ENCODE results near the gene RNF17. TPM values are rescaled to one million over a fixed set of nuclear protein-coding genes. Genes with fewer than 3 reads are reported as not detected.

The RNF17 gene
- total and polyA plus RNA-seq, 2 donors (not counting 1 experiment from before 2014, with no cell fraction given) = not detected

DNA sequence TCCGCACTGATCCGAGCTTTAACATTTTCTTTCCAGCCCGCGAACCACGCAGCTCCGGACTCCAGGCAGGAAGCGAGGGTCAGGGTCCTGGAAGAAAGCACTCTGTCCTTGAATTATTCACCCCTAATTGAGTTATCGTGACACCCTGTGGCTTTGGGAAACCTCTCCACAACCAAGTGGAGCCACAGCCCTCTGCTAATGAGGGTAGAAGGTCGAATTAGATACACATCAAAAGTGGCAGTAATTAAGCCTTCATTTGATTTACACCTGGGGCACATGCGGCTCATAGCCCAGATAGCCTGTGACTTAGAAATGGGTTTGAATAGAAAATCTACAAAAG is 15.9 kb upstream of the RNF17 start:
- Histone ChIP-seq H3K9me3 (ENCODE audit: control insufficient read depth, insufficient read depth, low read depth, low read length) (no peaks in the 10 kb centered on the region), H3K4me1 (ENCODE audit: control insufficient read depth, extremely low read depth, insufficient read depth, low read length) (no peaks in the 10 kb centered on the region), H3K4me3 (replicated peaks in 1 of 4; ENCODE audit: control extremely low read depth in 1 of 4, insufficient read depth in 1 of 4, low read depth in 3 of 4, low read length in 4 of 4) (no peak overlapping the region), H3K9ac (ENCODE audit: insufficient read depth, low read length) (no peak overlapping the region), H2AFZ (ENCODE audit: low read length) (no peak overlapping the region), H3K36me3 (ENCODE audit: control insufficient read depth, insufficient read depth, low read length) (no peaks in the 10 kb centered on the region), H3K79me2 (ENCODE audit: control insufficient read depth, insufficient read depth, low read length) (no peaks in the 10 kb centered on the region), H4K20me1 (ENCODE audit: control insufficient read depth, extremely low read depth, insufficient read depth, low read length) (no peaks in the 10 kb centered on the region), H3K27me3 (ENCODE audit: control insufficient read depth, insufficient read depth, low read length) (peaks cover 10% of the 10 kb centered on the region), H3K4me2 (ENCODE audit: extremely low read depth, insufficient read depth, low read length) (no peak overlapping the region), H3K27ac (ENCODE audit: insufficient read depth, low read length) (no peak overlapping the region)
- TF ChIP-seq, protein P1, sequence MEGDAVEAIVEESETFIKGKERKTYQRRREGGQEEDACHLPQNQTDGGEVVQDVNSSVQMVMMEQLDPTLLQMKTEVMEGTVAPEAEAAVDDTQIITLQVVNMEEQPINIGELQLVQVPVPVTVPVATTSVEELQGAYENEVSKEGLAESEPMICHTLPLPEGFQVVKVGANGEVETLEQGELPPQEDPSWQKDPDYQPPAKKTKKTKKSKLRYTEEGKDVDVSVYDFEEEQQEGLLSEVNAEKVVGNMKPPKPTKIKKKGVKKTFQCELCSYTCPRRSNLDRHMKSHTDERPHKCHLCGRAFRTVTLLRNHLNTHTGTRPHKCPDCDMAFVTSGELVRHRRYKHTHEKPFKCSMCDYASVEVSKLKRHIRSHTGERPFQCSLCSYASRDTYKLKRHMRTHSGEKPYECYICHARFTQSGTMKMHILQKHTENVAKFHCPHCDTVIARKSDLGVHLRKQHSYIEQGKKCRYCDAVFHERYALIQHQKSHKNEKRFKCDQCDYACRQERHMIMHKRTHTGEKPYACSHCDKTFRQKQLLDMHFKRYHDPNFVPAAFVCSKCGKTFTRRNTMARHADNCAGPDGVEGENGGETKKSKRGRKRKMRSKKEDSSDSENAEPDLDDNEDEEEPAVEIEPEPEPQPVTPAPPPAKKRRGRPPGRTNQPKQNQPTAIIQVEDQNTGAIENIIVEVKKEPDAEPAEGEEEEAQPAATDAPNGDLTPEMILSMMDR (conservative IDR thresholded peaks at IDR 0.05 in 1 of 2, IDR thresholded peaks at IDR 0.05 in 1 of 2; ENCODE audit: low read depth in 1 of 2, low read length in 2 of 2) = no peak
- TF ChIP-seq EZH2 (IDR thresholded peaks at IDR 0.05; ENCODE audit: low read length, missing control alignments) = no peak
- DNase-seq (ENCODE audit: low read depth in 2 of 2) = no peak

DNA sequence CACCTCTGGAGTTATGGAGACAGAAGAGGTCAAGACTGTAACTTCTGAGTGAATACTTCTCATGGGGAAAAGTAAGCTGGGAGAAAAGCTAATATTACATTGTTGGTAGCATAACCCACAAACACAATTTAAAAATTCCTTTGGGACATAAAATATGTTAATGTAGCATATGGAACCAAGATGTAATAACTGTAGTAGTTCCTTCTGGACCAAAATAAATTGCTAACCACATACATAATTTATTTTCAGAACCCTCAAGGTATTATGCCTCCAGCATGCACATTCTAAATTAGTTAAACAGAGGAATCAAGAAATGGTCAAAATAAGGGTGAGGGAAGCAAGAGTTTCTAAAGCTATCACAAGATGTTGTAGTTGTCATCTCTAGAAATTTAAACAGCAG is 4.8 kb upstream of the RNF17 start:
- Histone ChIP-seq H3K27ac (ENCODE audit: insufficient read depth, low read length) (no peak overlapping the region), H3K9ac (ENCODE audit: insufficient read depth, low read length) (no peak overlapping the region), H3K9me3 (ENCODE audit: control insufficient read depth, insufficient read depth, low read depth, low read length) (no peaks in the 10 kb centered on the region), H3K27me3 (ENCODE audit: control insufficient read depth, insufficient read depth, low read length) (no peaks in the 10 kb centered on the region), H3K36me3 (ENCODE audit: control insufficient read depth, insufficient read depth, low read length) (no peaks in the 10 kb centered on the region), H3K4me3 (replicated peaks in 1 of 4; ENCODE audit: control extremely low read depth in 1 of 4, insufficient read depth in 1 of 4, low read depth in 3 of 4, low read length in 4 of 4) (no peak overlapping the region), H4K20me1 (ENCODE audit: control insufficient read depth, extremely low read depth, insufficient read depth, low read length) (no peaks in the 10 kb centered on the region), H3K4me1 (ENCODE audit: control insufficient read depth, extremely low read depth, insufficient read depth, low read length) (no peaks in the 10 kb centered on the region), H3K79me2 (ENCODE audit: control insufficient read depth, insufficient read depth, low read length) (no peaks in the 10 kb centered on the region), H3K4me2 (ENCODE audit: extremely low read depth, insufficient read depth, low read length) (no peak overlapping the region), H2AFZ (ENCODE audit: low read length) (no peak overlapping the region)
- TF ChIP-seq, protein P1 (conservative IDR thresholded peaks at IDR 0.05 in 1 of 2, IDR thresholded peaks at IDR 0.05 in 1 of 2; ENCODE audit: low read depth in 1 of 2, low read length in 2 of 2) = no peak
- DNase-seq (ENCODE audit: low read depth in 2 of 2) = no peak

DNA sequence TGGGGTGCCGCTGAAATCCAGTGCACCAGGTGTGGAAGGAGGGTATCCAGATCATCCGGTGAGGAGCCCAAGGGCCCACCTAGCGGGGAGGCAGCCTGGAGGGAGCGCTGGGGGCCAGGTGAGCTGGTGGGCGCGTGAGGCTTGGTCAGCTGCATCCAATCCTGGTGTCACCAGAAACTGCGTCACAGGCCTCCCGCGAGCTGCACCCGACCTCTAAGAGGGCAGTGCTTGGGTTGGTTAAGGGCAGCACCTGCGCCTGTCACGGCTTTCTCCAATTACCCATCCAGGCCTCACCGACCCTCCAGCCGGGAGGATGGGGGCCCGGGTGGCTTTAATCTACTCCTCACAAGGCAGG is 284 bp downstream of the RNF17 start:
- no peaks in the 10 kb centered on the region for H3K36me3 ChIP-seq (ENCODE audit: control insufficient read depth, insufficient read depth, low read length)

More for the DNA sequence above, 284 bp downstream of the RNF17 start:
- no peak overlapping the region for H3K27ac ChIP-seq (ENCODE audit: insufficient read depth, low read length)
- H3K79me2 ChIP-seq (ENCODE audit: control insufficient read depth, insufficient read depth, low read length) = no peaks in the 10 kb centered on the region
- H3K4me2 ChIP-seq (ENCODE audit: extremely low read depth, insufficient read depth, low read length) = no peak overlapping the region
- no peaks in the 10 kb centered on the region for H3K27me3 ChIP-seq (ENCODE audit: control insufficient read depth, insufficient read depth, low read length)
- no peak overlapping the region for H3K9ac ChIP-seq (ENCODE audit: insufficient read depth, low read length)
- no peak for DNase-seq (ENCODE audit: low read depth in 2 of 2)
- no peaks in the 10 kb centered on the region for H4K20me1 ChIP-seq (ENCODE audit: control insufficient read depth, extremely low read depth, insufficient read depth, low read length)
- no peaks in the 10 kb centered on the region for H3K4me1 ChIP-seq (ENCODE audit: control insufficient read depth, extremely low read depth, insufficient read depth, low read length)
- H2AFZ ChIP-seq (ENCODE audit: low read length) = no peak overlapping the region
- H3K4me3 ChIP-seq (replicated peaks in 1 of 4; ENCODE audit: control extremely low read depth in 1 of 4, insufficient read depth in 1 of 4, low read depth in 3 of 4, low read length in 4 of 4) = no peak overlapping the region
- H3K9me3 ChIP-seq (ENCODE audit: control insufficient read depth, insufficient read depth, low read depth, low read length) = no peaks in the 10 kb centered on the region
- no peak for TF ChIP-seq EZH2 (IDR thresholded peaks at IDR 0.05; ENCODE audit: low read length, missing control alignments)
- TF ChIP-seq, protein P1 (conservative IDR thresholded peaks at IDR 0.05 in 1 of 2, IDR thresholded peaks at IDR 0.05 in 1 of 2; ENCODE audit: low read depth in 1 of 2, low read length in 2 of 2) = no peak
